ENCODE data around the gene FBXO10.
A peak's percentile ranks its signal among the peaks of the same experiment; 100 is the strongest.

Gene FBXO10

DNA sequence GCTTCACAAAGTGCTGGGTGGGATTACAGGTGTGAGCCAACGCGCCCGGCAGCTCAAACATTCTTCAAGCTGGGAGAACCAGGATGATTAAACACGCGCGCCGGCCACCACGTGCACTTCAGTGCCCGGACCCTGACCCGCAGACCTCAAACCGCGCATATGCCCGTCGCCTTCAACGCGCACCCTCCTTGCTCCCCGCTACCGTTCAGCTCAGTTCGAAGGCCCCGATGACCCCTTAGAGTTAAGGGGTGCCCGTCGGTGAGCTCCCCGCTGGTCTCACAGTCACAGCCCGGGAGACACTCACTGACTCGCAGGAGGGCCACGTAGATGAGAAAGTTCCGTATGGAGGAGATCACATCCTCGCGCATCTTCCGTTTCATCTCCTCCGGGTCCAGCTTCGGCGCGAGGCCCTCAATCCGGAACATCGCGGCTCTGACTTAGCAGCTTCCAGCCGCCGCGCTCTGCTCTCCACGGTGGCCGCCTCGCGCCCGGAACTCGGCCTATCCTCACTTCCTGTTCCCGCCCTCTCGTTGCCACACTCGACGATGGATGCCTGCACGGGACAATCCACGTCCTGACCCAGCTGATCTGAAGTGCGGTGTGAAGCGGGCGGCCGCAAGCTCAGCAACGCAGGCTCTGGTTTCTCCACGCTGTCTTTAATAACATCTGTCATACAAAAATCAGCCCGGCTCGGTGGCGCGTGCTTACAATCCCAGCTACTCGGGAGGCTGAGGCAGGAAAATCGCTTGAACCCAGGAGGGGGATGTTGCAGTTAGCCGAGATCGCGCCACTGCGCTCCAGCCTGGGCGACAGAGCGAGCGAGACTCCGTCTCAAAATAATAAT, 16.1 kb upstream of the FBXO10 start, which contains the start of gene TOMM5:
TSS of gene TOMM5 (minus strand) at position 490 of the 844 bp plus-strand sequence. CDS start at position 425, 65 bp downstream.
- TF ChIP-seq, protein P1, sequence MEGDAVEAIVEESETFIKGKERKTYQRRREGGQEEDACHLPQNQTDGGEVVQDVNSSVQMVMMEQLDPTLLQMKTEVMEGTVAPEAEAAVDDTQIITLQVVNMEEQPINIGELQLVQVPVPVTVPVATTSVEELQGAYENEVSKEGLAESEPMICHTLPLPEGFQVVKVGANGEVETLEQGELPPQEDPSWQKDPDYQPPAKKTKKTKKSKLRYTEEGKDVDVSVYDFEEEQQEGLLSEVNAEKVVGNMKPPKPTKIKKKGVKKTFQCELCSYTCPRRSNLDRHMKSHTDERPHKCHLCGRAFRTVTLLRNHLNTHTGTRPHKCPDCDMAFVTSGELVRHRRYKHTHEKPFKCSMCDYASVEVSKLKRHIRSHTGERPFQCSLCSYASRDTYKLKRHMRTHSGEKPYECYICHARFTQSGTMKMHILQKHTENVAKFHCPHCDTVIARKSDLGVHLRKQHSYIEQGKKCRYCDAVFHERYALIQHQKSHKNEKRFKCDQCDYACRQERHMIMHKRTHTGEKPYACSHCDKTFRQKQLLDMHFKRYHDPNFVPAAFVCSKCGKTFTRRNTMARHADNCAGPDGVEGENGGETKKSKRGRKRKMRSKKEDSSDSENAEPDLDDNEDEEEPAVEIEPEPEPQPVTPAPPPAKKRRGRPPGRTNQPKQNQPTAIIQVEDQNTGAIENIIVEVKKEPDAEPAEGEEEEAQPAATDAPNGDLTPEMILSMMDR (conservative IDR thresholded peaks at IDR 0.05) = no peak
- TF ChIP-seq ZFX (IDR thresholded peaks at IDR 0.05) = peak; percentile 76

DNA sequence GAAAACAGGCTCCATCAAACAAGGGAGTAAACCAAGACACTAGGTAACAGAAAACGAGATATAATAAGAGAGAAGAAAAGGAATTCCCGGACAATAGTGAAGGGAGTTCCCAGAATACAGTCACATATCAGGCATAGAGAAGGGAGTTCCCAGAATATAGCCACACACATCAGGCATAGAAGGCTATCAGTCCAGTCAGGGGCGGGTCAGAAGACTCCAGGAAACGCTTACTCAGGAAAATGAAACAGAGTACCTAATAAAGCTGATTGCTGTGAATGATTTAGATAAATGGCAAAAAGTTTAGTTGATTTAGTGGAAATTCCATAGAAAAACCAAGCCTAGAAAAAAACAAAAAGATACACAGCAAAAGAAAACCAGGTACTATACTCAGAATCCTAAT, 11.3 kb upstream of the FBXO10 start:
- no peak overlapping the region for H3K27ac ChIP-seq
- TF ChIP-seq, protein P1 (conservative IDR thresholded peaks at IDR 0.05) = no peak
- no peak for TF ChIP-seq ZFX (IDR thresholded peaks at IDR 0.05)

More for the DNA sequence above, 16.1 kb upstream of the FBXO10 start, which contains the start of gene TOMM5:
- peak within 1 kb of the TSS; percentile 94 for H3K27ac ChIP-seq

DNA sequence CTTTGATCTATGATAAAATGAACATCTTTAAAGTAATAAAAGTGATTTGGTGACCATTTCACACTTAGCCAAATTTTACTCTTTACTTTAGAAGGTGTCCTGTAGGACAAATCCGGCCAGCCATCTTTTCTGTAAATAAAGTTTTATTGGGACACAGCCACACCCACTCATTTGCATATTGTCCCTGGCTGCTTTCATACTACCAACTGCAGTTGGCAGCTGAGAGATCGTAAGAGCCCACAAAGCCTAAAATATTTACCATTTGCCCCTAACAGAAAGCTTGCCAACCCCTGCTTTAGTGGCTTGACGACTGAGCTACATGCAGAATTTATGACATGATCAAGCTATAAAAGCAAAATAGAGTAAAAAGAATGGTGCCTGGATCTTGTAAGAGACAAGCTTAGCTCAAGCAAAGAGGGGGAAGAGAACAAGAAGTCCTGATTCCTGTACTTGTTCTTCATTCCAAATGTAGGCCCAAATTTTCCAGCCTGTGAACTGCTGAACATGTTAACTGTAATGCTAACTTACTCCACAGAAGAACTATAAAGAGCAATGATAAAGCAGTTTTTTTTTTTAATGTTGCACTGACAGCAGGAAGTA, 7.4 kb upstream of the FBXO10 start:
- TF ChIP-seq, protein P1 (conservative IDR thresholded peaks at IDR 0.05) = no peak
- no peak for TF ChIP-seq ZFX (IDR thresholded peaks at IDR 0.05)
- no peak overlapping the region; the same call in 1 of the 2 replicates for H3K27ac ChIP-seq

DNA sequence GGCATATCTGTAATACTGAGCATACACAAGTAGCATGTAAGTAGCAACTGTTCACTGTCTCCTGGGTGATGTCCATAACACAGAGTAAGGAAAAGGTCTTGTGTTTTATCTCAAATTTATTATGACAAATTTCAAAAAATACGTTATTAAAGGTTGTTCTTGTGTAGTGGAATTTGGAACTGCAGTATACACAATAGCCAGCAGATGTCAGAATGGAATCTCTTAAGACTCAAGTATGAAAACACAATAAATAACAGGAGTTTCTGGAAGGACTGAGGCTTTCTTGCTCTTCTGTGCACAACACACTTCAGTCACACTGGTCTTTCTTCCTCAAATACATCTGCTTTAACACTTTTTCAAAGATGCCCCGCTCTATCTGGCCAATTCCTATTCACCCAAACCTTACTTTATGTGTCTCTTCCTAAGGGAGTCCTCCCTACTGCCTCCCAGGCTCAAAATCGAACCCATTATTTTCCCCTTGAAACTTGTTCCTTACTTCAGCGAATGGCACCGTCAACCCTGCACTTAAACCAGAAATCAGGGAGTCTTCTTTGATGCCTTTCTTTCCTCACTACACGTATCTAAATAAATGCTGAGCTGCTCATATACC, 6.5 kb upstream of the FBXO10 start:
- H3K27ac ChIP-seq = no peak overlapping the region
- TF ChIP-seq ZFX (IDR thresholded peaks at IDR 0.05) = no peak
- TF ChIP-seq, protein P1 (conservative IDR thresholded peaks at IDR 0.05) = peak; percentile 83

DNA sequence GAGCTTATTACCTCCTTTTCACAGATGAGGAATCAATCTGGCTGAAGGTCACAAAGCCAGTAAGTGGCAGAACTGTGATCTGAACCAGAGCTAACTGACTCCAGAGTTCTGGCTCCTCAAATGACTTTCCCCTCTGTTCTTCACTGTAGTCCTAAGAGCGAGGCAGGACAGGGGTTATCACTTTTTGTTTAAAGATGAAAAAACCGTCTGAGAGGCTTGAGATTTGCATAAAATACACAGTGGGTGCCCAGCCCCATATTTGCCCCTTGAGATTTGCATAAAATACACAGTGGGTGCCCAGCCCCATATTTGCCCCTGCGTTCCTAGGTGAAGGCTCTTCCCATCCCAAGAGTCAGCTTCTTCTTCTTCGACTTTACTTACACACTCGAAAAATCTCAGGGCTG, 667 bp downstream of the FBXO10 start:
- TF ChIP-seq ZFX (IDR thresholded peaks at IDR 0.05) = no peak
- TF ChIP-seq, protein P1 (conservative IDR thresholded peaks at IDR 0.05) = no peak
- peak overlapping the region; percentile 70 for H3K27ac ChIP-seq

DNA sequence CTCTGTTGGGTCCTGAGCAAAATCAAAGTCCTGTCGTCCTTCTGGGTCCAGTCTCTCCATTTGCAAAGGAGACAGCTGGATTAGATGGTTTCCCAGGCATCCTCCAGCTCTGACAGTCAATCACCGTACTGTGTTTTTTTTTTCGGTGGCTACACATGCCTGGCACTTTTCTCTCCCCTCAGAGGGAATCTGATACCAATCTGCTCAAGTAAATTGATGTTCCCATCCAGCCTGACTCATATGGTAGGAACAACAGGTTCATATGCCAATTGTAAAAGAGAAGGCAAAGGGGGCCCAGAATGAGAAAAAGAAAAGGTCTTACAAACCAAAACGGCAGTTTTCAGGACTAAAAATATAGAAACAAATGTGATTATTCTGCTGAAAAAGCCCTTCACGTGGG, 1.2 kb downstream of the FBXO10 start:
- TF ChIP-seq ZFX (IDR thresholded peaks at IDR 0.05) = no peak
- TF ChIP-seq, protein P1 (conservative IDR thresholded peaks at IDR 0.05) = no peak
- H3K27ac ChIP-seq = no peak overlapping the region

Measured in C4-2B (cell line).